GM20000 (cell line): ENCODE results near the gene FAM162A.
A peak's percentile ranks its signal among the peaks of the same experiment; 100 is the strongest.
"Not testable (repeated sequence)": the region's sequence is repeated elsewhere in the genome, so short reads cannot be mapped to it uniquely, and the experiment has no call there.

Experiments
- DNase-seq: peaks from one replicate; pipeline ENCODE4 v3.0.0; 2012; ENCODE audit warnings: low spot score
- CTCF ChIP-seq: IDR thresholded peaks from 2 replicates; pipeline ENCODE4 v1.5.1; 2012; ENCODE audit warnings: mild to moderate bottlenecking, control low read depth; ENCODE audit errors: extremely low read depth, missing control alignments

The FAM162A gene

GRCh38 chr3:122421101-122421500, 37.1 kb downstream of the FAM162A start:
- TF ChIP-seq CTCF: no peak
- no peak for DNase-seq

GRCh38 chr3:122421836-122422235, 37.9 kb downstream of the FAM162A start:
- no peak for DNase-seq
- TF ChIP-seq CTCF: no peak

- no peak for TF ChIP-seq CTCF
- peak; percentile 13 for DNase-seq
Measured at GRCh38 chr3:122427857-122428471, 44.0 kb downstream of the FAM162A start.

GRCh38 chr3:122430371-122430770, 46.4 kb downstream of the FAM162A start:
- no peak for TF ChIP-seq CTCF
- no peak for DNase-seq

- no peak for DNase-seq
- TF ChIP-seq CTCF: no peak
Measured at GRCh38 chr3:122435950-122436349, 52.0 kb downstream of the FAM162A start.

GRCh38 chr3:122443090-122443489, 59.1 kb downstream of the FAM162A start:
- no peak for TF ChIP-seq CTCF
- DNase-seq: no peak

GRCh38 chr3:122443762-122444490, 59.9 kb downstream of the FAM162A start:
- DNase-seq: not testable (repeated sequence)

- DNase-seq: not testable (repeated sequence)
Measured at GRCh38 chr3:122444491-122444887, 60.5 kb downstream of the FAM162A start.

GRCh38 chr3:122448218-122448617, 64.2 kb downstream of the FAM162A start:
- not testable (repeated sequence) for DNase-seq
